GM21825 (cell line): ENCODE data around the gene SPI1.
A peak's percentile ranks its signal among the peaks of the same experiment; 100 is the strongest.
"Not testable (repeated sequence)": the region's sequence is repeated elsewhere in the genome, so short reads cannot be mapped to it uniquely, and the experiment has no call there.

Source experiments
- ATAC-seq: cut with Tn5 transposase; IDR thresholded peaks from one replicate; pipeline ENCODE4 v1.9.1; 2021; ENCODE audit warnings: mild to moderate bottlenecking, moderate library complexity; ENCODE audit not compliant: unreplicated experiment

The SPI1 gene

GRCh38 chr11:47328449-47329390 is 49.6 kb downstream of the SPI1 start:
- ATAC-seq: peak; percentile 60

- no peak for ATAC-seq
Measured at GRCh38 chr11:47327949-47328348, 50.4 kb downstream of the SPI1 start.

GRCh38 chr11:47327025-47327424 is 51.3 kb downstream of the SPI1 start:
- no peak for ATAC-seq

- no peak for ATAC-seq
Measured at GRCh38 chr11:47326198-47326597, 52.1 kb downstream of the SPI1 start.

- ATAC-seq: no peak
Measured at GRCh38 chr11:47325271-47326041, 52.9 kb downstream of the SPI1 start.

GRCh38 chr11:47324520-47324919 is 53.8 kb downstream of the SPI1 start:
- no peak for ATAC-seq

- ATAC-seq: no peak
Measured at GRCh38 chr11:47318166-47318565, 60.2 kb downstream of the SPI1 start.

GRCh38 chr11:47317064-47317828 is 61.1 kb downstream of the SPI1 start:
- ATAC-seq: no peak

GRCh38 chr11:47316501-47316900 is 61.8 kb downstream of the SPI1 start:
- ATAC-seq: not testable (repeated sequence)

- ATAC-seq: no peak
Measured at GRCh38 chr11:47314992-47315391, 63.4 kb downstream of the SPI1 start.

GRCh38 chr11:47308050-47308823 is 70.1 kb downstream of the SPI1 start:
- no peak for ATAC-seq

GRCh38 chr11:47306484-47306844 is 71.9 kb downstream of the SPI1 start:
- ATAC-seq: no peak

GRCh38 chr11:47305734-47306483 is 72.4 kb downstream of the SPI1 start:
- no peak for ATAC-seq
